Loucy (cell line): ENCODE measurements around the gene FAAH.

Experiments
- H2AFZ ChIP-seq: fragments of 200-600 bp; sonication (generic); 2 replicates; pipeline ENCODE4 v1.6.0; 2016; ENCODE audit warnings: antibody characterized with exemption, mild to moderate bottlenecking, low read length, moderate library complexity
- H3F3A ChIP-seq: fragments of 200-600 bp; 2 replicates; pipeline ENCODE4 v1.6.0; 2016; ENCODE audit warnings: antibody characterized with exemption, low read depth, mild to moderate bottlenecking
- H3K27me3 ChIP-seq: fragments of 200-600 bp; sonication (generic); 2 replicates; pipeline ENCODE4 v1.6.1; 2014; ENCODE audit warnings: low read length, mild to moderate bottlenecking; ENCODE audit not compliant: insufficient read depth, poor library complexity, severe bottlenecking
- H3K36me3 ChIP-seq: fragments of 200-600 bp; sonication (generic); 2 replicates; pipeline ENCODE4 v1.6.1; 2016; ENCODE audit warnings: low read length; ENCODE audit not compliant: insufficient read depth
- H3K4me1 ChIP-seq: fragments of 200-600 bp; sonication (generic); 2 replicates; pipeline ENCODE4 v1.5.1; 2014; ENCODE audit warnings: low read length, mild to moderate bottlenecking; ENCODE audit not compliant: insufficient read depth, poor library complexity, severe bottlenecking
- H3K4me2 ChIP-seq: fragments of 200-600 bp; sonication (generic); 2 replicates; pipeline ENCODE4 v1.6.0; 2014; ENCODE audit warnings: antibody characterized with exemption, low read length, low read depth, mild to moderate bottlenecking; ENCODE audit not compliant: poor library complexity, severe bottlenecking
- H3K4me3 ChIP-seq: fragments of 200-600 bp; sonication (generic); 2 replicates; pipeline ENCODE4 v1.5.1; 2014; ENCODE audit warnings: low read length, mild to moderate bottlenecking, mixed read lengths; ENCODE audit not compliant: poor library complexity, severe bottlenecking
- H3K79me2 ChIP-seq: fragments of 200-600 bp; sonication (generic); 2 replicates; pipeline ENCODE4 v1.6.1; 2014; ENCODE audit warnings: low read length; ENCODE audit not compliant: insufficient read depth
- H3K9ac ChIP-seq: fragments of 200-600 bp; sonication (generic); 2 replicates; pipeline ENCODE4 v1.6.0; 2014; ENCODE audit warnings: mild to moderate bottlenecking, low read depth, low read length, moderate library complexity; ENCODE audit not compliant: poor library complexity, severe bottlenecking
- H3K9me2 ChIP-seq: fragments of 200-600 bp; sonication (generic); replicated peaks from 2 replicates; pipeline ENCODE4 v1.6.1; 2016; ENCODE audit warnings: low read depth, low read length, mixed read lengths
- H3K9me3 ChIP-seq: fragments of 200-600 bp; sonication (generic); 2 replicates; pipeline ENCODE4 v1.6.1; 2014; ENCODE audit warnings: mild to moderate bottlenecking, antibody characterized with exemption, low read length, low read depth; ENCODE audit not compliant: insufficient read depth
- H4K20me1 ChIP-seq: fragments of 200-600 bp; sonication (generic); 2 replicates; pipeline ENCODE4 v1.6.0; 2014; ENCODE audit warnings: antibody characterized with exemption, low read length, mild to moderate bottlenecking; ENCODE audit not compliant: insufficient read depth, poor library complexity, severe bottlenecking
- EZH2phosphoT487 ChIP-seq: fragments of 200-600 bp; IDR thresholded peaks from 2 replicates; pipeline ENCODE4 v1.6.1; 2018; ENCODE audit warnings: antibody characterized with exemption, mild to moderate bottlenecking, moderate library complexity, borderline replicate concordance
- TF ChIP-seq, protein P1 (sequence below): fragments of 200-600 bp; sonication (generic); conservative IDR thresholded peaks from 2 replicates; pipeline ENCODE4 v1.5.1; 2014; ENCODE audit warnings: mild to moderate bottlenecking, antibody characterized with exemption, low read length

The FAAH gene

DNA sequence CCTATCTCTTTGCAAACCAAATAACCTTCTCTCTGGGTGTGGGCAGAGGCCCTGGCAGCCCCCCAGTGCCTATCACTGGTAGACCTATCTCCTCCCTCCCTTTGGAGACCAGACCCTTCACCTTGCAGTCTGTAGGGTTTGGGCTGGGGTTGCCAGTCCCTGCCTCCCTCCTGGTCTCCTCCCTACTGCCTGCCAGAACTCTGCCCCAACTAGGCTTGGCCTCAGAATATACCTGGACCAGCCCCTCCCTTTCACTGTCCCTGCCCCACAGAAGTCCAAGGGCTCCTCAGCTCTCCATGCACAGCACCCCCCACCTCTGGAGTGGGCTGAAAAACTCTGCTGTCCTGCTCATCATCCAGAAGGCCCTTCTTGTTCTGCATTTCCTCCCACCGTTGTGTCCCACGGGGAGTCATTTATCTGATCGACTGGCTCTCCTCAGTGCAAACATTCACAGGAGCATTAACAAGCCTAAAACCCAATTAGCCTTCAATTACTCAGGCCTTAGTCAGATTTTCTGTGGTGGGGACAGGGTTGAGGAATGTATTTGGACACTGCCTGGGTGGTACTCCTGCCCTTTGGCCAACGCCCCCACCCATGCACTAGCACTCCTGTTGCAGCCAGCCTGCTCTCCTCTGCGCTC is 67.8 kb downstream of the FAAH start:
- Histone ChIP-seq H2AFZ (no peak overlapping the region), H3K9ac (no peak overlapping the region), H3F3A (no peaks in the 10 kb centered on the region), H3K4me2 (no peak overlapping the region), H3K4me3 (no peak overlapping the region), H3K9me3 (no peaks in the 10 kb centered on the region), H3K27me3 (peaks cover 4% of the 10 kb centered on the region), H3K9me2 (no peaks in the 10 kb centered on the region), H3K4me1 (peaks cover 5% of the 10 kb centered on the region), H3K36me3 (no peaks in the 10 kb centered on the region), H4K20me1 (no peaks in the 10 kb centered on the region), H3K79me2 (no peaks in the 10 kb centered on the region)
- TF ChIP-seq EZH2phosphoT487: no peak
- TF ChIP-seq, protein P1, sequence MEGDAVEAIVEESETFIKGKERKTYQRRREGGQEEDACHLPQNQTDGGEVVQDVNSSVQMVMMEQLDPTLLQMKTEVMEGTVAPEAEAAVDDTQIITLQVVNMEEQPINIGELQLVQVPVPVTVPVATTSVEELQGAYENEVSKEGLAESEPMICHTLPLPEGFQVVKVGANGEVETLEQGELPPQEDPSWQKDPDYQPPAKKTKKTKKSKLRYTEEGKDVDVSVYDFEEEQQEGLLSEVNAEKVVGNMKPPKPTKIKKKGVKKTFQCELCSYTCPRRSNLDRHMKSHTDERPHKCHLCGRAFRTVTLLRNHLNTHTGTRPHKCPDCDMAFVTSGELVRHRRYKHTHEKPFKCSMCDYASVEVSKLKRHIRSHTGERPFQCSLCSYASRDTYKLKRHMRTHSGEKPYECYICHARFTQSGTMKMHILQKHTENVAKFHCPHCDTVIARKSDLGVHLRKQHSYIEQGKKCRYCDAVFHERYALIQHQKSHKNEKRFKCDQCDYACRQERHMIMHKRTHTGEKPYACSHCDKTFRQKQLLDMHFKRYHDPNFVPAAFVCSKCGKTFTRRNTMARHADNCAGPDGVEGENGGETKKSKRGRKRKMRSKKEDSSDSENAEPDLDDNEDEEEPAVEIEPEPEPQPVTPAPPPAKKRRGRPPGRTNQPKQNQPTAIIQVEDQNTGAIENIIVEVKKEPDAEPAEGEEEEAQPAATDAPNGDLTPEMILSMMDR: no peak
